Vagina (tissue), 2 donors: ENCODE results near the gene TRIP10. TPM values are rescaled to one million over a fixed set of nuclear protein-coding genes. Genes with fewer than 3 reads are reported as not detected.
A peak's percentile ranks its signal among the peaks of the same experiment; 100 is the strongest.

Source experiments
- DNase-seq, 2 donors: peaks; one replicate each; pipeline ENCODE4 v3.0.0-alpha.2; 2017; ENCODE audit errors: extremely low spot score in 2 of 2
- H3K27ac ChIP-seq: fragments of 200-600 bp; sonication (generic); one replicate; pipeline ENCODE4 v1.5.1; 2019
- H3K27me3 ChIP-seq: fragments of 200-600 bp; sonication (generic); one replicate; pipeline ENCODE4 v1.5.1; 2019
- H3K36me3 ChIP-seq, 2 donors: fragments of 200-600 bp; sonication (generic); one replicate each; pipeline ENCODE4 v1.5.1; 2017 to 2019
- H3K4me1 ChIP-seq: fragments of 200-600 bp; sonication (generic); one replicate; pipeline ENCODE4 v1.5.1; 2019
- H3K4me3 ChIP-seq, 2 donors: fragments of 200-600 bp; sonication (generic); 1 replicate in 1 of 2; 2 replicates in 1 of 2; pipeline ENCODE4 v1.5.1; 2016 to 2019
- H3K9me3 ChIP-seq: fragments of 200-600 bp; sonication (generic); one replicate; pipeline ENCODE4 v1.5.1; 2019
- POLR2A ChIP-seq, 2 donors: fragments of 450-650 bp; IDR thresholded peaks; one replicate each; pipeline ENCODE4 v1.6.1; 2017; ENCODE audit warnings: antibody characterized with exemption in 2 of 2, mild to moderate bottlenecking in 2 of 2, moderate library complexity in 2 of 2
- POLR2AphosphoS5 ChIP-seq, 2 donors: sonication (generic); formaldehyde crosslinking; IDR thresholded peaks; one replicate each; pipeline ENCODE4 v1.9.0; 2017; ENCODE audit warnings: antibody characterized with exemption in 2 of 2, mild to moderate bottlenecking in 2 of 2, low read depth in 1 of 2; ENCODE audit not compliant: insufficient read depth in 1 of 2
- intact Hi-C: fragments of 100-400 bp; cut with DNase I; formaldehyde crosslinking; loops from one replicate; pipeline ENCODE4 v1.15.1; 2023
- total RNA-seq: library from RNA; depleted of rRNA; stranded (reverse); fragments of >200 nt; gene quantifications from one replicate; pipeline ENCODE4 v1.2.3, GENCODE V29; 2016
- TF ChIP-seq, protein P1 (sequence below), 3 experiments: fragments of 450-650 bp in 2 of 3; fragments of 200-600 bp in 1 of 3; sonication (generic) in 1 of 3; IDR thresholded peaks; one replicate each; pipeline ENCODE4 v1.5.1; 2017 to 2019; ENCODE audit warnings: antibody characterized with exemption in 3 of 3, mild to moderate bottlenecking in 2 of 3, moderate library complexity in 2 of 3

Gene TRIP10
- total RNA-seq, 1 donor from 2014 or later: 129 TPM

DNA sequence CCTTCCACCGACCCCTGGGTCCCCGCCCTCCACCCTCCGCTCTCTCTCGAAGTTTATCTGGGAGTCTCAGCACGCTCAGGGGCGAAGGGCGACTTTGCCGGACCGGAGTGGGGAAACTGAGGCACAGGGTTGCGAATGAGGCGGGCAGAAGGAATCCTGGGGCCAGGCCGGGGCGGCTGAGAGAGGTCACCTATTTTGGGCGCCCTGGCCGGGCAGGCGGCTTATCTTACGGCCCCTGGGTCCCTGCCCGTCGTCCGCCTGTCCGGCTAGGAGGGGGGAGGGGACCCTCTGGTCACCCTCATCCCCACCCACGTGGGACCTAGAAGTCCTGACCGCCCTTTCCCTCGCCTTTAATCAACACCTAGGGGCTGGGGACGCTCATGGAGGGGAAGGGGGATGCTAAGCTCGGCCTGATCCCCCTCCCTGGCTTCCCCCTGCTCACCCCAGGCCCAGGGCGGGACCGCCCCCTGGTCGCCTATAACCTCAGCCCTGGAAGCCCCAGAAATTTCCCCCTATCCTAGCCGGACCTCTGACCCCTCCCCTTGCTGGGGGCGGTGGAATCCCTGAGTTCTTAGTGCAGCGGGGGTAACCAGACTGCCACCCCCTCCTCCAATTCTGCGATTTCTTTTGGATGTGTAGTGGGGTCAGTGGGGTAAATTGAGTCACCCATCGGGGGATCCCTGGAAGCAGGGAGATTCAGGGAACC, 556 bp downstream of the TRIP10 start:
- H3K4me3 ChIP-seq: peak overlapping the region; percentile 78 to 99
- peak overlapping the region; percentile 96 for H3K27ac ChIP-seq
- no peak for DNase-seq
- no peaks in the 10 kb centered on the region for H3K9me3 ChIP-seq
- intact Hi-C loops: loop anchor here (5.0 to 10.0 kb wide), 2 partner anchors 125 to 318 kb away; partner anchors contain the start of gene KHSRP
- TF ChIP-seq POLR2AphosphoS5 (IDR thresholded peaks at IDR 0.05; ENCODE audit: insufficient read depth in 1 of 2, low read depth in 1 of 2) (no peak), POLR2A (IDR thresholded peaks at IDR 0.05) (no peak)
- TF ChIP-seq, protein P1, sequence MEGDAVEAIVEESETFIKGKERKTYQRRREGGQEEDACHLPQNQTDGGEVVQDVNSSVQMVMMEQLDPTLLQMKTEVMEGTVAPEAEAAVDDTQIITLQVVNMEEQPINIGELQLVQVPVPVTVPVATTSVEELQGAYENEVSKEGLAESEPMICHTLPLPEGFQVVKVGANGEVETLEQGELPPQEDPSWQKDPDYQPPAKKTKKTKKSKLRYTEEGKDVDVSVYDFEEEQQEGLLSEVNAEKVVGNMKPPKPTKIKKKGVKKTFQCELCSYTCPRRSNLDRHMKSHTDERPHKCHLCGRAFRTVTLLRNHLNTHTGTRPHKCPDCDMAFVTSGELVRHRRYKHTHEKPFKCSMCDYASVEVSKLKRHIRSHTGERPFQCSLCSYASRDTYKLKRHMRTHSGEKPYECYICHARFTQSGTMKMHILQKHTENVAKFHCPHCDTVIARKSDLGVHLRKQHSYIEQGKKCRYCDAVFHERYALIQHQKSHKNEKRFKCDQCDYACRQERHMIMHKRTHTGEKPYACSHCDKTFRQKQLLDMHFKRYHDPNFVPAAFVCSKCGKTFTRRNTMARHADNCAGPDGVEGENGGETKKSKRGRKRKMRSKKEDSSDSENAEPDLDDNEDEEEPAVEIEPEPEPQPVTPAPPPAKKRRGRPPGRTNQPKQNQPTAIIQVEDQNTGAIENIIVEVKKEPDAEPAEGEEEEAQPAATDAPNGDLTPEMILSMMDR (IDR thresholded peaks at IDR 0.05): no peak
- H3K4me1 ChIP-seq: peaks cover 67% of the 10 kb centered on the region
- H3K27me3 ChIP-seq: no peaks in the 10 kb centered on the region
- H3K36me3 ChIP-seq: peaks cover 0 to 10% of the 10 kb centered on the region in 2 donors

DNA sequence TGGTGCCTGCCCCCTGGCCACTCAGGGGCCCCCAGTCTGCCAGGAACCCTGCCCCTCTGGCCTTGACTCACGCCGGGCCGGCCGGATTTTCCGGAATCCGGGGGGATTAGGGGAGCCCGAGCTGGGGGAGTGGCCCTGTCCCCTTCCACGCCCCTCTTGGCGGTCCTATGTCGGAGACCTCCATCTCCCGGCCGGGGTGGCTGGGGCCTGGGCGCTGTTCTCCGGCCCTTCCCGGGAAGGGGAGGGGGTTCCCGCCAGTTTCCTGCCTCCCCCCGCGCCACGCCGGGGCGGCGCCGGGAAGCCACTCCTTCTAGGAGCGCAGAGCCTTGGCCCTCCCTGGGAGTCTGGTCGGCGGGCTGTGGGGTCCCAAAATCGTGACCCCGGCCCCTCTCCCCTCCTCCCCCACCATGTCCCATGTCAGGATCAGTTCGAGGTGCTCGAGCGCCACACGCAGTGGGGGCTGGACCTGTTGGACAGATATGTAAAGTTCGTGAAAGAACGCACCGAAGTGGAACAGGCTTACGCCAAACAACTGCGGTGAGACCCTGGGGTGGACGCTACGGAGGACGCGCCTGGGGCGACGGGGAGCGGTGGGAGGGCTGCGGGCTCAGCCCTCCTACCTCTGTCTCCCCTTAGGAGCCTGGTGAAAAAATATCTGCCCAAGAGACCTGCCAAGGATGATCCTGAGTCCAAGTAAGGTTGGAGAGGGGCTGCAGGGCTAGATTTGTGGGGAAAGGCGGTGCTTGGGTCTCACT, 1.3 kb downstream of the TRIP10 start:
- H3K4me3 ChIP-seq: peak overlapping the region; percentile 78 to 99
- no peaks in the 10 kb centered on the region for H3K27me3 ChIP-seq
- peaks cover 0 to 13% of the 10 kb centered on the region in 2 donors for H3K36me3 ChIP-seq
- H3K9me3 ChIP-seq: no peaks in the 10 kb centered on the region
- peak overlapping the region; percentile 96 for H3K27ac ChIP-seq
- peaks cover 69% of the 10 kb centered on the region for H3K4me1 ChIP-seq
- intact Hi-C loops: no loop called here
- peak in 1 of 2 donors; percentile 12 for TF ChIP-seq POLR2A (IDR thresholded peaks at IDR 0.05)
- TF ChIP-seq POLR2AphosphoS5 (IDR thresholded peaks at IDR 0.05; ENCODE audit: insufficient read depth in 1 of 2, low read depth in 1 of 2): peak; percentile 56 to 87
- TF ChIP-seq, protein P1 (IDR thresholded peaks at IDR 0.05): no peak
- no peak for DNase-seq

DNA sequence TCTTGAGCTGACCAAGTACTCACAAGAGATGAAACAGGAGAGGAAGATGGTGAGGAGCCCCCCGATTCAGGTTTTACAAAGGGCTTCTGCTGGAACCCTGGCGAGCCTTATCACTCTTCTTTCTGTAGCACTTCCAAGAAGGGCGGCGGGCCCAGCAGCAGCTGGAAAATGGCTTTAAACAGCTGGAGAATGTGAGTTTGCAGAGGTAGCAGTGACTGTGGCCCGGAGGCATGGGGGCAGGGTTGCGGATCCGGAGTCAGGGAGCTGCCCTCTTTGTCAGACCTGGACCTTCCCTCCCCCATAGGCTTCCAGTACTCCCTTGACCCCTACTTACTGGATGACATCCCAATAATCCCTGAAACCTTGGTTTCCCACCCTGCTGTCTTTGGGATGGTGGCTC, 3.6 kb downstream of the TRIP10 start:
- H3K36me3 ChIP-seq: peaks cover 0 to 35% of the 10 kb centered on the region in 2 donors
- peak overlapping the region; percentile 96 for H3K27ac ChIP-seq
- DNase-seq: no peak
- peaks cover 62% of the 10 kb centered on the region for H3K4me1 ChIP-seq
- no peak overlapping the region for H3K4me3 ChIP-seq
- TF ChIP-seq POLR2AphosphoS5 (IDR thresholded peaks at IDR 0.05; ENCODE audit: insufficient read depth in 1 of 2, low read depth in 1 of 2) (no peak), POLR2A (IDR thresholded peaks at IDR 0.05) (no peak)
- TF ChIP-seq, protein P1 (IDR thresholded peaks at IDR 0.05): no peak
- no peaks in the 10 kb centered on the region for H3K9me3 ChIP-seq
- intact Hi-C loops: no loop called here
- no peaks in the 10 kb centered on the region for H3K27me3 ChIP-seq

DNA sequence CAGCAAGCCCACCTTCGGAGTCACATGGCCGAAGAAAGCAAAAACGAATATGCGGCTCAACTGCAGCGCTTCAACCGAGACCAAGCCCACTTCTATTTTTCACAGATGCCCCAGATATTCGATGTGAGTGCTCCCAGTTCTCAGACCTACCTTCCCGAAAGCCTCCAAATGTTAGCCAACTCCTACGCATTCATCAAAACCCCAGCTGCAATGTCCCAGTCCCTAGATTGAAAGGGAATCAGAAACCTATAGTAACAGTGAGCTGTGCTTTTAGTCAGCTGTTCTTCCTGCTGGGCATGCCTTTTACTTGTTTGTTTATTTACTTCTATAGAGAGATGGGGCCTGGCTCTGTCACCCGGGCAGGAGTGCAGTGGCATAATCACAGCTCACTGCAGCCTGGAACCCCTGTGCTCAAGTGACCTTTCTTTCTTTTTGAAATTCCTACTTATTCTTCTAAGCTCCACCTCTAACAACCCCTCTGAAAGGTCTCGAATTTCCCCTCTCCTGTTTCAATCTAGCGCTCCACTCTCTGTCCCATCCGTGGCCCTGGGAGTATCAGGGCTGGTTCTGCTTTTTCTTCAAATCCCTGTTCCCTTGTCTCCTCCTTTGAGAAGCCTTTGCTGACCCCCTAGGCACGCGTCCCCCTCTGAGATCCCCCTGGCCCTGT, 4.4 kb downstream of the TRIP10 start:
- Histone ChIP-seq H3K27ac (peak overlapping the region; percentile 96), H3K4me3 (peak overlapping the region in 1 of 2 donors; percentile 23), H3K36me3 (peaks cover 0 to 43% of the 10 kb centered on the region in 2 donors), H3K4me1 (peaks cover 54% of the 10 kb centered on the region), H3K27me3 (no peaks in the 10 kb centered on the region), H3K9me3 (no peaks in the 10 kb centered on the region)
- intact Hi-C loops: no loop called here
- no peak for TF ChIP-seq POLR2A (IDR thresholded peaks at IDR 0.05)
- TF ChIP-seq, protein P1 (IDR thresholded peaks at IDR 0.05): no peak
- TF ChIP-seq POLR2AphosphoS5 (IDR thresholded peaks at IDR 0.05; ENCODE audit: insufficient read depth in 1 of 2, low read depth in 1 of 2): no peak
- DNase-seq: no peak
